ENCODE data around the gene CLPTM1. TPM values are rescaled to one million over a fixed set of nuclear protein-coding genes. Genes with fewer than 3 reads are reported as not detected.
"Not testable (repeated sequence)": the region's sequence is repeated elsewhere in the genome, so short reads cannot be mapped to it uniquely, and the experiment has no call there.

CLPTM1 gene
- polyA plus RNA-seq, 1 donor (not counting 4 experiments of a cell fraction or from before 2014, with no cell fraction given): 44.6 TPM

- TF ChIP-seq EZH2 (IDR thresholded peaks at IDR 0.05; ENCODE audit: low read length) (no peak), CTCF (optimal IDR thresholded peaks at IDR 0.05 in 1 of 3, IDR thresholded peaks at IDR 0.05 in 1 of 3, conservative IDR thresholded peaks at IDR 0.05 in 1 of 3; ENCODE audit: extremely low read depth in 1 of 3, insufficient read depth in 2 of 3, low read length in 3 of 3) (no peak)
- no peak for FAIRE-seq
- Histone ChIP-seq H3K79me2 (ENCODE audit: control insufficient read depth, insufficient read depth, low read length) (peaks cover 2% of the 10 kb centered on the region), H2AFZ (ENCODE audit: control insufficient read depth, low read length) (no peak overlapping the region), H3K9ac (ENCODE audit: control insufficient read depth, extremely low read depth, insufficient read depth, low read length) (no peak overlapping the region), H3K36me3 (ENCODE audit: control insufficient read depth in 2 of 2, extremely low read depth in 1 of 2, insufficient read depth in 2 of 2, low read length in 2 of 2) (peaks cover 10 to 23% of the 10 kb centered on the region in 2 experiments), H3K4me1 (ENCODE audit: control insufficient read depth, extremely low read depth, insufficient read depth, low read length) (no peaks in the 10 kb centered on the region), H4K20me1 (ENCODE audit: control insufficient read depth, extremely low read depth, insufficient read depth, low read length) (no peaks in the 10 kb centered on the region), H3K9me1 (ENCODE audit: control insufficient read depth, extremely low read depth, insufficient read depth, low read length) (no peaks in the 10 kb centered on the region), H3K4me2 (ENCODE audit: control insufficient read depth, extremely low read depth, insufficient read depth, low read depth, low read length) (no peak overlapping the region), H3K4me3 (ENCODE audit: control insufficient read depth in 2 of 3, extremely low read depth in 1 of 3, insufficient read depth in 2 of 3, low read depth in 1 of 3, low read length in 3 of 3) (no peak overlapping the region), H3K27me3 (ENCODE audit: control insufficient read depth, extremely low read depth, insufficient read depth, low read length) (no peaks in the 10 kb centered on the region), H3K27ac (ENCODE audit: control insufficient read depth, insufficient read depth, low read length) (no peak overlapping the region), H3K9me3 (ENCODE audit: control insufficient read depth, low read depth, low read length) (no peaks in the 10 kb centered on the region)
- dilution Hi-C loops (cut with MboI; ENCODE audit: extremely low pct_ligation_motif_present, low sequenced_read_pairs): no loop called here
- no peak for DNase-seq (ENCODE audit: low read depth, low spot score)
Measured at GRCh38 chr19:44969437-44969836, 14.3 kb downstream of the CLPTM1 start.

- H3K9me3 ChIP-seq (ENCODE audit: control insufficient read depth, low read depth, low read length); H3K4me3 ChIP-seq (ENCODE audit: control insufficient read depth in 2 of 3, extremely low read depth in 1 of 3, insufficient read depth in 2 of 3, low read depth in 1 of 3, low read length in 3 of 3); H3K79me2 ChIP-seq (ENCODE audit: control insufficient read depth, insufficient read depth, low read length); H2AFZ ChIP-seq (ENCODE audit: control insufficient read depth, low read length); FAIRE-seq; DNase-seq (ENCODE audit: low read depth, low spot score); H4K20me1 ChIP-seq (ENCODE audit: control insufficient read depth, extremely low read depth, insufficient read depth, low read length); dilution Hi-C loops (cut with MboI; ENCODE audit: extremely low pct_ligation_motif_present, low sequenced_read_pairs); H3K9ac ChIP-seq (ENCODE audit: control insufficient read depth, extremely low read depth, insufficient read depth, low read length); H3K9me1 ChIP-seq (ENCODE audit: control insufficient read depth, extremely low read depth, insufficient read depth, low read length); H3K4me2 ChIP-seq (ENCODE audit: control insufficient read depth, extremely low read depth, insufficient read depth, low read depth, low read length); H3K27me3 ChIP-seq (ENCODE audit: control insufficient read depth, extremely low read depth, insufficient read depth, low read length); H3K27ac ChIP-seq (ENCODE audit: control insufficient read depth, insufficient read depth, low read length); H3K4me1 ChIP-seq (ENCODE audit: control insufficient read depth, extremely low read depth, insufficient read depth, low read length): not testable (repeated sequence)
- H3K36me3 ChIP-seq (ENCODE audit: control insufficient read depth in 2 of 2, extremely low read depth in 1 of 2, insufficient read depth in 2 of 2, low read length in 2 of 2): peaks cover 22% of the 10 kb centered on the region in 2 experiments
Measured at GRCh38 chr19:44971451-44971850, 16.3 kb downstream of the CLPTM1 start.

- DNase-seq (ENCODE audit: low read depth, low spot score): no peak
- Histone ChIP-seq H3K4me3 (ENCODE audit: control insufficient read depth in 2 of 3, extremely low read depth in 1 of 3, insufficient read depth in 2 of 3, low read depth in 1 of 3, low read length in 3 of 3) (no peak overlapping the region), H3K4me1 (ENCODE audit: control insufficient read depth, extremely low read depth, insufficient read depth, low read length) (no peaks in the 10 kb centered on the region), H3K79me2 (ENCODE audit: control insufficient read depth, insufficient read depth, low read length) (peaks cover 2% of the 10 kb centered on the region), H3K36me3 (ENCODE audit: control insufficient read depth in 2 of 2, extremely low read depth in 1 of 2, insufficient read depth in 2 of 2, low read length in 2 of 2) (peaks cover 19 to 34% of the 10 kb centered on the region in 2 experiments), H3K9me1 (ENCODE audit: control insufficient read depth, extremely low read depth, insufficient read depth, low read length) (no peaks in the 10 kb centered on the region), H3K27ac (ENCODE audit: control insufficient read depth, insufficient read depth, low read length) (no peak overlapping the region), H3K4me2 (ENCODE audit: control insufficient read depth, extremely low read depth, insufficient read depth, low read depth, low read length) (no peak overlapping the region), H3K9ac (ENCODE audit: control insufficient read depth, extremely low read depth, insufficient read depth, low read length) (no peak overlapping the region), H3K27me3 (ENCODE audit: control insufficient read depth, extremely low read depth, insufficient read depth, low read length) (no peaks in the 10 kb centered on the region), H4K20me1 (ENCODE audit: control insufficient read depth, extremely low read depth, insufficient read depth, low read length) (no peaks in the 10 kb centered on the region), H3K9me3 (ENCODE audit: control insufficient read depth, low read depth, low read length) (no peaks in the 10 kb centered on the region), H2AFZ (ENCODE audit: control insufficient read depth, low read length) (no peak overlapping the region)
- TF ChIP-seq CTCF (optimal IDR thresholded peaks at IDR 0.05 in 1 of 3, IDR thresholded peaks at IDR 0.05 in 1 of 3, conservative IDR thresholded peaks at IDR 0.05 in 1 of 3; ENCODE audit: extremely low read depth in 1 of 3, insufficient read depth in 2 of 3, low read length in 3 of 3) (no peak), EZH2 (IDR thresholded peaks at IDR 0.05; ENCODE audit: low read length) (no peak)
- no peak for FAIRE-seq
- dilution Hi-C loops (cut with MboI; ENCODE audit: extremely low pct_ligation_motif_present, low sequenced_read_pairs): no loop called here
Measured at GRCh38 chr19:44972802-44973201, 17.6 kb downstream of the CLPTM1 start.

All from keratinocyte (primary cell).